HG03280 (cell line): ENCODE results near the gene WDR72.
"Not testable (repeated sequence)": the region's sequence is repeated elsewhere in the genome, so short reads cannot be mapped to it uniquely, and the experiment has no call there.

Experiments used
- ATAC-seq: cut with Tn5 transposase; IDR thresholded peaks from one replicate; pipeline ENCODE4 v1.9.1; 2021; ENCODE audit warnings: mild to moderate bottlenecking, moderate library complexity; ENCODE audit not compliant: unreplicated experiment

The WDR72 gene

DNA sequence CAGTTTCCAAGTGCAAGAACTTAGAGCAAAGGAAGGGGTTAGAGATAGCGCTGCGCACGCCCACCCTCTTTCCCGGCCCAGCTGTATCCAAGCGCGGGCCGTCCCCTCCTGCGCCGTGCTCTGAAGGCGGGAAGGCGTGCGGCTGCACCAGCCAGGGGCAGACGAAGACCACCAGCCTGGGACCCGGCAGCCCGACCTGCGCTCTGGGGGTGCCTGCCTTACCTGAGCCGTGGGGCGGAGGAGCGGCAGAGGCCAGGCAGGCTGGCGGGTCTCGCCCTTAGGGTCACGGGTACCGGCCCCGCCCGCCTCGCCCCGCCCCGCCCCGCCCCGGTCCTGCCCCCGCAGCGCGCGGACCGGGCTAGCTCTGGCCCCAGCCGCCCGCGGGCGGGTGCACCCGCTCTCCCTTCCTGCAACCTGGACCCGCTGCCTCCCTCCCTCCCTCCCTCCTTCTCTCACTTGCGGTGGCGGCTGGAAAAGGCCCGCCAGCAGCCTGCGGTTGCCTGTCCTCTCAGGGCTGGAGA, at the start of gene WDR72:
WDR72 (minus strand) TSS at position 253 of the 521 bp plus-strand sequence. CDS start 26,514 bp downstream, outside the sequence.
- ATAC-seq: no peak

DNA sequence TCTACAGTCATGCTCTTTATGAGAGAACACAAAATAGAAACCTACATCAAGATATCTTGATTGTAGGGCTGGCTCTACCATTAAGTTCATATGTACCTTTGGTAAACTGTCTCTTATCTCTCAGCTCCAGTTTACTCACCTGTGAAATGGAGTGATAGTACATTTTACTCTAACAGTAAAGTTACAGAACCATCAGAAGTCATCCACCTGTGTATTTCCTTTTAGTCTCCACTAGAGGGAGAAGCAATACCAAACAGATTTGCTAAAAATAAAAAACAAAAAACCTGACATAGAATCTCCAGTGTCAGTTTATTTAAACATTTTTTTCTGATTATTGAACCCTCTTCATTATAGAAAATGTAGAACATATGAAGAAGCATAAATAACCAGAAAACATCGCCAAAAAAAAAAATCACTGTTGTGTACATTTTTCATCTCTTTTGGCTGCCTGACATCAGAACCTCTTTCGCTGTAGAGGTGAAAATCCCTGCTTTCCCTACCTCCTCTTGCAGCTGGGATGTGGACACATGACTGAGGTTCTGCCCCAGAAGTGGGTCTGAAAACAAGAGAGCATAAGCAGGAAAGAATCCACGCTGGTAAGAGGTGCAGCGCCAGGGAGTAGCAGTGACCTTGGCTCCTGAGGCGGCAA, 48.7 kb upstream of the WDR72 start:
- ATAC-seq: no peak

DNA sequence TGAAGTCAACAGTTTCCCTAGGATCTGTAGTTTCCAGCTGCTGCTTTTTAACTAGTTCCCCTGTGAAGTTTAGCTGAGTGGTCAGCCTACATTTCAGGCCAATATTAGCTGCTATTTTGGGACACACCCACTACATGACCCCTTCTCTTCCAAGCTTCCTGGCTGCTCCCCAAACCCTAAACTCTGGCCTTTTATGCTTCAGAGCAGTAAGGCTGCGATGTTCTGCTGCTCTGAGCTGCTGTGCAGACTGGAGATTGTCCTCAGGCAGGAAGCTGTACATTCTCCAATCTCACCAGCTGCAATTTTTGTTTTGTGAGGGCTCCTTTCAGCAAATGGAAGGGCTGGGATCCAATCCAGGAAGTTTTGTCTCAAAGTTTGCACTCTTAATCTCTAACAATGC, 48.0 kb upstream of the WDR72 start:
- no peak for ATAC-seq

DNA sequence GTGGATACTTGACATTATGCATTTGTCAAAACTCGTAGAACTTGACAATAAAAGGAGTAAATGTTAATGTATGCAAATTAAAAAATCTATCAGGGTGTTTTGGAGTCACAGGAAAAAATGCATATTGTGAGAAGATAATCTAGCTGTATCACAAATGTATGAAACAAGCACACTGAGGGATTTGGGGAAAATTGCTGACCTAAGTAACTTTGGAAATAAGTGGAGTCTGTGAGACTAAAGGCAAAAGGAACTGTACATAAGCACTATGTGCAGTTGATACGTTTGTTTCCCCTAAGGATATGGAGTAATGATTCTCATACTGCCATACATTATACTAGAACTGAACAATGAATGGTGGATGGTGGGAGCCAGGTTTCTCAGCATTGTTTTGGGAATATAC, 43.2 kb upstream of the WDR72 start:
- ATAC-seq: no peak

DNA sequence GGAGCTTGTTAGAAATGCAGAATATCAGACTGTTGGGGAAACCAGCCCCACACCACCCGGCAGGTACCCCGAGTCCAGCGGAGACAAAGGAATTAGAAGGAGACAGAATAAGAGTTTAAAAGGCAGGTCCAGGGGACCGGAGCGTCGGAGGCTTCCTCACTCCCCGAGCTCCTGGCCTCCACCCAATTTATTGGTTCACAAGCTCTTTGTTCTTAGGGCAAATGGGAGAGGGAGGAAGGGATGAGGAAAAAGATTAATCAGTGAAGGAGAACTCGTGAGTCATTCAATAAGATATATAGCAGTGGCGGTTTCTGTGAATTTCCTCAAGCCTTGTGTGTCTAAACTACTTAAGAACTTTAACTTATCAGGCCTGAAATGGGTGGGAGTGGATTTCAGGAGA, 32.1 kb upstream of the WDR72 start:
- ATAC-seq: no peak

DNA sequence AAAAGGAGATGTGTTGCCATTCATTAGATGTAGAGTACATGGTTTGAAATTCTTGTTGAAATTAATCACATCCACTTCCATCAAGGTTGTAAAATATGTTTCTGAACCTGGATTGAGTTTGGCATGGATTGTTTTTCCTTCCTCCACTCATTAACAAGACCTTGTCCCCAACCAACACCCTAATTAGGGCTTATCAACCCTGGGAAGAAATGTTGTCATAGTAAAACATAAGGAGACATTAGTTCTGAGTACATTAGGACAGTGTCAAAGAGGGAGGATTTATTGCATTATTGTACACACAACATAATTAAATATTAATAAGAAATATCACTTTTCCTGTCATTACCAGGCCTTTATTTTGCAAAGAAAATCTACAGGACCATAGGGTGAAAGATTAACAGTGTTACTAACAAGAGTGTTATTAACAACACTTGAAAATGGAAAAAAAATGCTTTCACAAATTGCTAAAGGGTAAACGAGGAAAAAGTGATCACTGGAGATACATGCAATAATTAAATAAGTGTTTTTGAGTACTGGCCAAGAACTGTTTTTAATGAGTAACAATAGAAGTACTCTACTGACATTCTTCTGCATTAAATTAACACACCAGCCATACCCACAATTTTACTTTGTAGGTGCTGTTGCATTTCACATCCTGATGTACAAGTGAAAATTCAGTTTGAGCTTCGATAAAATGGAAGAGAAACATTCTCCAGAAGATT, 30.4 kb upstream of the WDR72 start:
- ATAC-seq: no peak

DNA sequence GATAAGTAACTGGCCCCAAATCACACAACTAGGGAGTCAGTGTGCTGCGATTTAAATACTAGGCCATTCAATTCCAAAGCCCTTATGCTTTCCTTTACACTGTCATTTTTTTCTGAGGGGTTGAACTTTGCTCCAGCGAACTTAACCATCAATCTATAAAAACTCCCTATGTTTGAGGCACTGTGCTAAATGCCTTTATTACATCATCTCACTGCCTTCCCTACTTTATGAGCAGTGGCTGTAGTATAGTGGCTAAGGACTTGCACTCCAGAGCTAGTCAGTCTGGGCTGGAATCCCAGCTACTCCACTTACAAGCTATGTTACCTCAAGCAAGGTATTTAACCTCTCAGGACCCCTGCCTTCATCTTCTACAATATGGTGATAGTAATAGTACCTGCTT, 26.9 kb upstream of the WDR72 start:
- ATAC-seq: no peak

DNA sequence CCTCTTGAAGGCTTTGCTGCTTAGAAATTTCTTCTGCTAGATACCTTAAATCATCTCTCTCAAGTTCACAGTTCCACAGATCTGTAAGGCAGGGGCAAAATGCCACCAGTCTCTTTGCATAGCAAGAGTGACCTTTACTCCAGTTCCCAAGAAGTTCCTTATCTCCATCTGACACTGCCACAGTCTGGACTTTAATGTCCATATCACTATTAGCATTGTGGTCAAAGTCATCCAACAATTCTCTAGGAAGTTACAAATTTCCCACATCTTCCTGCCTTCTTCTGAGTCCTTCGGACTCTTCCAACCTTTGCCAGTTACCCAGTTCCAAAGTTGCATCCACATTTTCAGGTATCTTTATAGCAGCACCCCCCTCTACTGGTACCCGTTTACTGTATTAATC, 25.8 kb upstream of the WDR72 start:
- not testable (repeated sequence) for ATAC-seq

DNA sequence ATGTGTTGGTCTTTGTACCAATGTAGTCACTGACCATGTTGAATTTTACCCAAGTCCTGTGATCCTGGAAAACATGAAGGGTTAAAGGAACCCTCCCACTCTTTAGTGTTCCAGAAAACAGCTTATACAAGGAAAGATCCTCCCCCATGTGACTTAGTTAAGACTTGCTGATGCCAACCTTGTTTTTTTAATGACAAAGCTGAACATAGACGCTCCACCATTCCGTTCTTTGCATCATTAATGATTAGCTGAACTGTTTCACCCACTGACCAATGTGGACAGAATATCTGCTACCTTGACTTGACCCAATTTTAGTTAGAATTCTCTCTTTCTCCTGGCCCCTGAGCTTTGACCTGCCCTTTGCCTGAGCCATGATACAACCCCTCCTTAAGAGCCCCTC, 3.5 kb upstream of the WDR72 start:
- ATAC-seq: no peak

DNA sequence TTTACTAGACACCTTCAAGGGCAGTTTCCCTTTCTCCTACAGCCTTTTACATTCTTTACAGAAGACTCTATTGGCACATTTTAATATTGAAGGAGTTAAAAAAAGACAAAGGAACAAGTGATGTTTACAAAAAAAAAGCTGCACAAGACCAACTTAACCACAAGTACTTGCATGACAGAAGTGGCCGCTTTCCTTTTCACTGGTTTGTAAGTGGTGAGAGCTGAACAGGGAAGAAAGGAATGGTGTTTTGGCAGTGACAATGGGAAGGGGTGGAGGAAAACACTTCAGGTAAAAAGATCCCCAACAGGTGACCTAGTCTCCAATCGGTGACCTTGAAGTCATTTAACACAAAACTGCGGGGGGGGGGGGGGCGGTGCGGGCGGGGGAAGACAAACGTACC, 1.1 kb downstream of the WDR72 start:
- no peak for ATAC-seq

DNA sequence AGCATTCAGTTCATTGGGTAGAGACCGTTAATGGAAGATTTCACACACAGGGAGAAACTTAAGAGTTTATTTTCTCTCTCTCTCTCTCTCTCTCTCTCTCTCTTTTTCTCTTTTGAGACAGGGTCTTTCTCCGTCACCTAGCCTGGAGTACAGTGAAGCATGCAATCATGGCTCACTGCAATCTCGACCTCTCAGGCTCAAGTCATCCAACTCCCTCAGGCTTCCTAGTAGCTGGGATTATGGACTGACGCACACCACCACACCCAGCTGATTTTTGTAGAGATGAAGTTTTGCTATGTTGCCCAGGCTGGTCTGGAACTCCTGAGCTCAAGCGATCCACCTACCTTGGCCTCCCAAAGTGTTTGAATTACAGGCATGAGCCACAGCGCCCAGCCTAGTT, 1.6 kb downstream of the WDR72 start:
- no peak for ATAC-seq

DNA sequence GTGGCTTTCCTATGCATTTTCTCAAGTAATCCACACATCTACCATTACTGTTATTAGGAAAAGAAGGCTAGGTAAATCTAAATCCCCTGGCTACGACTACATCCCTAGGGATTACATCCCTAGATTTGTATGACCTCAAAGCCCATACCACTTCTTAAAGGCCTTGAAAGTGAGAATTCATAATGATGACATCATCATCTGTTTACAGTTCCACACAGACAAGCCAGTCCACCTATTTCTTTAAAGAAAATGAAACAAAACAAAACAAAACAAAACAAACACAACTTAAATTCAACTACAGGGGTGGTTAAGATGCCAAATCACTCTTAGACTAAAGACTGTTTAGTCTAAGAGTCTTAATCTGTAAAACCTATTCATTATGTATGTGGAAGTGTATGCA, 5.7 kb downstream of the WDR72 start:
- ATAC-seq: no peak

DNA sequence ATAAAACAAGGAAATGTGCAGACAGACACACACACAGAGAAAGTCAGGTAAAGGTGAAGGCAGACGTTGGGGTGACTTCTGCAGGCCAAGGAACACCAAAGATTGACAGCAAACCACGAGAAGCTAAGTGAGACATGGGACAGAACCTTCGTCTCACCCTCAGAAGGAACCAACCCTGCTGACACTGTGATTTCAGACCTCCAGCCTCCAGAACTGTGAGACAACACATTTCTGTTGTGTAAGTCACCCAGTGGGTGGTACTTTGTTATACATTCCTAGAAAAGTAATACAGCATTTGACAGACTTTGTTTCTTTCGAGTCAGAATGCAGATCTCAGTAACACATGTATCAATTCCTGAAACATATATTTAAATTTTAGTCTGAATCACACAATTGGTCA, 7.1 kb downstream of the WDR72 start:
- no peak for ATAC-seq

DNA sequence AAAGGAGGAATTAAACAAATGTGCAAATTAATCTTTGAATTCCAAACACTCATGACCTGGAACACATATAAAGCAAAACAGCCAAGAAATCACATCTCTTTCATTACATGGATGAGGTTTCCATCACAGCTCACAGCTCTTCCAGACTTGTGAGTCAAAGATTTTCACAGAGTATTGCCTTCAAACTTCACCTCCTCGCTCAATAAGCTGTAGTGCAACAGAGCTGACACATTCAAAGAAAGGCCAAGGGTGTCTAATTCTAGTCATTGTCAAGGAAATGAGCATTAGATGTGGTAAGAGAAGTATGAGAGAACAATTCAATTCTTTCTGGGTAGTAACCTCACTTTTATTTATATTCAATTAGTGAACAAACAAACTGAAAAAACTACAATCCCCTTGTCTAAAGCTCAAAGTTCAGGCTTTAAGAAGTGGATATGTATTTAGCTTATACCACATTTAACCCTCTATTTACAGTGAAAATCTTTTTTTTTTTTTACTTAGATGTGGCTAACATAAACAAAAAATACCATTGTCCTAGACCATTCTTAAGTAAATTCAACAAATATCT, 11.9 kb downstream of the WDR72 start:
- ATAC-seq: no peak

DNA sequence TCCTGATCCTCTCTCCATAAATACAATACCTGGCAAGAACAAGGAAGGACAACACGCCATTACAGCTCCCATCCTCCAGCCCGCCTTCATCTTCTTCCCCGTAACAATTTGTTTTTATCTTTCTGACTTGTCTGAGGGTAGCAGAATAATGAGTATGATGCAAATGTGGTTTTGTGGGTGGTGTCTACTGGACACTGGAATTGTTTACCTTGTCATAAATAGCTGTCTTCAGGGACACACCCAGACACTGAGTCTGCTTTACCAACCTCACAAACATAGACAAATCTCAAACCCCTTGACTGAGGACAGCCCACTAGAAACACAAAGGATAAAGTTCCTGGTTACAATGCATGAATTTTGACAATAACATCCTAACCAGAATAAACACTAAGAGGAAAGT, 13.4 kb downstream of the WDR72 start:
- ATAC-seq: no peak

DNA sequence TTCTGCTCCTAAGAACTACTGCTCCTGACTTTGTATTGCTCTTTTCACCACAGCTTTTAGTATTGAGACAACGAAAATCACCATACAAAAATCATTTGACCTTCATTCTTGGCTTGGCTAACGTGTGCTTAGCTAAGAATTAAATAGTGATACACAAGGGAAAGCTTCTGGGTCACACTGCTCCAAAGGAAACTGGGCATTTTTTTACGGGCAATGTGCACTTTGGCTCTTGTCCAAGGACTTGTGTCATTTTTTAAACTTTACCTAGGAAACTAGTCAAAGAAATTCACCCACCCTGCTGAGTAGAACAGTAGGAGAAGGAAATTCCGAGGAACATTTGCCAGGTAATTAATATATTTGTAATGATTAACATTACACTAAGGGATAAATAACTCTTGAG, 19.8 kb downstream of the WDR72 start:
- ATAC-seq: no peak

DNA sequence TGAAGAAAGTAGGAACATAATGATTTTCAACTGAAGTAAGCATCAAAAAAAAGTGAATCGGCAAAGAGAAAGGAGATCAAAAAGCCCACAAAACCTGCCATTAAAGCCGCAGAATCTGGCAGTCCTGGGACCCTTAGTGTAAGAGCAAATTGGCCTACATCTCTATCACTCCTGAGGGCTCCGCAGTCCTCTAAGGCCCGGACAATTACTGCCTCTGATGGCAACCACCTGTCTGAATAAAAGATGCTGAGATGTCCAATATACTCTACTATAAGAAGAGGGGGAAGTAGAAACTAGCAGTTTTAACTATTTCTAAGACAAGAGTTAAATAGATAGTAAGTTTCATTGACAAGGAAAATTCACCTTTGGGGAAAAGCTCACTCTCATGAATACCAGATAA, 20.3 kb downstream of the WDR72 start:
- no peak for ATAC-seq

DNA sequence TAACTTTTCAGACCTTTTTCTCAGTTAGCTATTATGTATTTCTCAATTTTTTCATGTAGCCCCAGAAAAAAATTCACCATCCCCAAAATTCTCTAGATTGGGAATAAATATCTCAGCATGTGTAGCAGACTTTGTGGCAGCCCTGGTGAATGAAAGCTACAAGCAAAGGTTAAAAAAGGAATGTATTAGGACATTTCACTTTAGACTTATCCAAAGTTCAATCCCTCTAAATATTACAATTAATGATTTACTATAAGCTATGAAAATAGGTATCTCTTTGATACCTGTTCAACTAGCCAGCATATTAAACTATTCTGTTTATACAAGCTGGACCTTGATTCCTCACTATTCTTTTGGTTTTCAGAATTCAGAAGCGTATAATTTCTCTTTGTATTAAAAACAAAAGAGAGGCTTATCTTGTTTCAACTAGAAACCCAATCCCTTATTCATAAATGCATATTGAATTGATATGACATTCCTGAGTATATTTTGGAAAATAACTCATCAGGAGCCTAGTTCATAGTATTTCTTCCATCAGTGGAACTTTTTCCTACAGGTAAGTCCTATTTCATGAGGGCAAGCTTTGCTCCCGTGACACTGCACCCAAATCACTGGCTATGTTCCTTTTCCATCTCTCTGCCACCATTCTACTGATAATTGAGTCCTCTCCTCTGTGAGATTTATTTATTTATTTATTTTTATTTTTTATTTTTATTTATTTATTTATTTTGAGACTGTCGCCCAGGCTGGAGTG, 38.0 kb downstream of the WDR72 start:
- ATAC-seq: no peak

DNA sequence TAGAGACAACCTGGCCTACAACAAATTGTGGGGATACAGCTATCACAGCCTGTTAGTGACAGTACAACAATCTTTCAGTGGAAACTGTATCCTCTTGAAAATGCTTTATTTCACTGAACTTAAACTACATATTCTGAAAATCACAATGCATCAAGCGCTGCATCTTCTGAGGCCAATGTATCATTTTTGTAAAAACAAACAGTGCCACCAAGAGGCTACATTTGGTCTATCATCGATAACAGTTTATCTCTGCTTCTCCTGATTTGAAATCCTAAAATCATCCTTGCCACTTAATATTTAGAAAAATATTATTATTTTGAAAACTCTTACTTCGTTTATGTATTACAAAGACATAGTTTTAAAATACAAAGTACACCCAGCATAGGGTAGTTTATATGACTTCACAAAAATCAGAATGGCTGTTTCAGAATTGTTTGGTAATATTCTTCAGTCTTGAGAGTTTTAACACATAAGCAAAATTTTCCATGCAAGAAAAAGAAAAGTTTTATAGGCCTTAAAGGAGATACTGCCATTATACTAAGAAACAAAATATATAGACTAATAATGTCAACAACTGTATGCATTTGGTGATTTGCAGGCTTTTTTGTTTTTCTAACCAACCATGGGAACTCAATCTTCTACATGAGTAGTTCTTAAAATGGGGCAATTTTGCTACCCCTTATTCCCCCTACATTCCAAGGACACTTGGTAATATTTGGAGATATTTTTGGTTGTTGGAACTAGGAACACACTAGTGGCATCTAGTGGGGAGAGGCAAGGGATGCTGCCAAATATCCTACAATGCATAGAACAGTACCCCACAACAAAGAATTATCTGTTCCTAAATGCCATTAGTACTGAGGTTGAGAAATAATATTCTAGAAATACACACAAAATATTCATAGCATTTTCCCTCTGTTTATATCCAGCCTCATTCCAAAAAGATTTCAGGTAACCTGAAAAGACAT, 42.3 kb downstream of the WDR72 start:
- ATAC-seq: no peak

DNA sequence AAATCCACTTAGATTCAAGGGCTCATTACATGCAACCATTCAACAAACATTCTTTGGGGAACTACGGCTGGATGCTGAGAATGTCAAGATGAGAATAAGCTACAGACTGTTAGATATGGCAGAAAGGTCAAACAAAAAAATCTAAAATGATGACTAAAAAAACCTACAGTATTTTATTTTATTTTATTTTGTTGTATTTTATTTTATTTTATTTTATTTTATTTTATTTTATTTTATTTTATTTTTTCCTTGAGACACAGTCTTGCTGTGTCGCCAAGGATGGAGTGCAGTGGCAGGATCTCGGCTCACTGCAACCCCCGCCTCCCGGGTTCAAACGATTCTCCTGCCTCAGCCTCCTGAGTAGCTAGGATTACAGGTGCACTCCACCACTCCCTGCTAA, 46.2 kb downstream of the WDR72 start:
- ATAC-seq: no peak
